ENCODE data around the gene DRICH1.
A peak's percentile ranks its signal among the peaks of the same experiment; 100 is the strongest.
"Not testable (repeated sequence)": the region's sequence is repeated elsewhere in the genome, so short reads cannot be mapped to it uniquely, and the experiment has no call there.

DRICH1 gene

DNA sequence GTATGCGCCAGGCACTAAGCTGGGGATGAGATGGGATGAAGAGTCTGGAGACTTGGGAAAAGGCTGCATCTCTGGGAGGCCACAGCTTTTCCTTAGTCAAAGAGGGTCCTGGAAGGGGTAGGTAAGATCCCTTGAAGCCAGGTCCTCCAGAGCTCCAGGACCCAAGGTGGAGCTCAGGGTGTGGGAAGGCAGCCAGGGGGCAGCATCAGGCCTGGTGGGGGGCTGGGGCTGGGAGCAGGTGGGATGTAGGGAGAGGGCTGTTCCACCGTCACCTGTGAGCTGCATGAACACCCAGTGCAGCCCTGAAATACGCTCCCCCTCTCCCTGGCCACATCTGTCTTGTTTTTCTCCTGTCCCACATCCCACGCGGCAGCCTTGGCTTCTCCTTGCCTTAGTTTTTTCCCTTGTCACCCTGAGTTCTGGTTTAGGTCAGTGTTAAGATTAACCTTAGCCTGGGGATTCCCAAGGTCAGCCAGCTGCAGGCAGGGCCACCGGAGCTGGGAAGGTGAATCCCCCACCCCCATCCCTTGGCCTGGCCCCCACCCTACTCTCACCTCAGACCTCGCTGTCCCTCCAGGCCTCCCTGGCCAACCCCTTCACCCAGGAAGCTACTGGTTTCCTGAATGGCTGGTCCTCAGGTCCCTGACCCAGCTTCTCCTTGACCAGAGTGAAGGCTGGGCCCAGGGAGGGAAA lies 34.4 kb downstream of the DRICH1 start:
- not testable (repeated sequence) for DNase-seq

DNA sequence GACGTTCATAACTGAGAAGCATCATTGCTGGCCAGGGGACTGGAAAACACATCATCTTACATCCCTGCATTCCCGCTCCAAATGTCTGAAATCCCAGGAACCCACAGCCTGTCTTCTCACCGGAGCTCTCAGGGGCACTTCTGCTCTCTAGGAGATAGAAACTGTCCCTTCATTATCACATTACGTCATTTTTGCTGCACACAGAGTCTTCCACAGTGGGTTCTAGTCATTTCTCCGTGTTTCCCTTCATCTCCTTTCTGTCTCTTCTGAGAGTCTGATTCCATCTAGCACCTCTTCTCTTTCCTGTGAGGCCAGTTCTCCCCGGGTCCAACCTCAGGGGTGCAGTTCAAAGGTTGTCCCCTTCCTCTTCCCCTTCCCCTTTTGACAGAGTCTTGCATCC lies 36.2 kb downstream of the DRICH1 start:
- not testable (repeated sequence) for DNase-seq

DNA sequence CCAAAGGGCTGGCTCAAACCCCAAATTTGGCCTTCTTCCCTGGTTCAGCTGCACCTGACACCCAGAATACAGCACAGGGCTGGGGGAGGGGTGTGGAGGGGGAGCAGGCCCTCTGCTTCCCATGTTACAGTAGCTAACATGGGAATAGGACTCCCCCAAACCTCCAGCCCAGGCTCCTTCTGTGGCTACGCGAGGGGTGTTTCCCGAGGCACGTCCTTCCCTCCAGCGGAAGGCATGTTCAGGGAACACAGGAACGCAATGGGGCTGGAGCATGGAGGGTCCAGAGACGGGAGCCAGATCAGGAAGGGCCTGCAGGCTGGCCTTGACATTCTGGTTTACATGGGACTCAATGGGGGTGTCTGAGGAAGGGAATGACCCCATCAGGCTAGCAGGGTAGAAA lies 40.3 kb downstream of the DRICH1 start:
- no peak for DNase-seq

DNA sequence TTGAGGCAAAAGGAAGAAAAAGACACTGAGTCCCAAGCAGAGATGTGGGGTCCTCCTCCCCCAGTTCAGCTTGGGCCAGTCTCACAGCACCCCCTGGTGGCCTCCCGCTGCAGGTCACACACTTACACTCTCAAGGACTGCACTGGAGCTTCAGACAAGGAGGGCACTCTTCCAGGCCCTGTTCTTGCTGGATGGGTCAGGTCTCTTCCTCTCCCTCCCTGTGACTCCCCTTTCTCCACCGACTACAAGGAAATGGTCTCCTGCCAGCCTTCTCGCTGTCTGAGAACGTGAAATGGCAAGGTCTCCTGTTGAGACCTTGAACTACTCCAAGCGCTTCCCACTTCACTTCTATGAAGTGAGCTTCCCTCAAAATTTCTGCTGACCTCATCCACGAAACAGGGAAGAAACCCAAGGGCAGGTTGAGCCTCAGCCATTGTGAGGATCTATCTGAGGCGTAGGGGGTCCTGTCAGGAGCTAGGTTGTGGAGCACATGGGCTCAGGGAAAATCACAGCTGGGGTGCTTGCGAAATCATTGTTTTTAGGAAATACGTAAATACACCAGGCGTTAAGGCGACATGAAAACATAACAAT lies 40.8 kb downstream of the DRICH1 start:
- DNase-seq, result peak; percentile 2

DNA sequence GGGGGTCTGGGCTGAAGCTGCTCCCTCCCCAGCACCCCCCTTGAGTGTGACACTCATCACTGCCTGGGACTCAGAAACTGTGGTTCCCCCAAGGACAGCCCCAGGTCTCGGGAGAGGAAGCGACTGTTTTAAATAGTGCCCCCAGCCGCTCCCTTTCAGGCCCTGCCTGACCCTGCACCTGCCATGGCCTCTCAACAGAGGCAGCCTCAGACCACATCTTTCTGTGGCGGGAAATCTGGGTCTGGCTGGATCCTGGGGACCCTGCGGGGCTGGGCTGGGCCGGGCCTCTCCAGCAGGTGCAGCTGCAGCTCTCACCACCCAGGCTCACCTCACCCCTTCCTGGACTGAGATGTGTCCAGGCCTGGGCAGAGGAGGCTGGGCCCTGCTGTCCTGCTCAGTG lies 48.3 kb downstream of the DRICH1 start:
- DNase-seq, result no peak

DNA sequence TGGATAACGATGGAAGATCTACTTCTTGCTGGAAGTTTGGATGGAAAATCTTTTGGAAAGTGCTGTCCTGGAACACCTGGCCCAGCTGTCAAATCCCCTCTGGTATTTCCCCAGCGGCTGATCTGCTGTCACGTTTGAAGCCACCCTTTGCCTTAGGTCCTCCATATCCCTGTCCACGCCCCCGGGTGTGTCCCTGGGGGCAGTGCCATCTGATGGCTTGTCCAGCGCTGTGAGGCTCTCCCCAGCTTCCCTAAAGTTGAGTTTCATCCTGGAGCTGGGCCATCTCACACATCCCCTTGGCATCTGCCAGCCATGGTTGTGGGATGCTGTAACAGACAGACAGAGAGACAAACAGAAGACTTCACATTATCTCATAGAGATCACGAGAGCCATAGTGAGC lies 49.0 kb downstream of the DRICH1 start:
- no peak for DNase-seq

DNA sequence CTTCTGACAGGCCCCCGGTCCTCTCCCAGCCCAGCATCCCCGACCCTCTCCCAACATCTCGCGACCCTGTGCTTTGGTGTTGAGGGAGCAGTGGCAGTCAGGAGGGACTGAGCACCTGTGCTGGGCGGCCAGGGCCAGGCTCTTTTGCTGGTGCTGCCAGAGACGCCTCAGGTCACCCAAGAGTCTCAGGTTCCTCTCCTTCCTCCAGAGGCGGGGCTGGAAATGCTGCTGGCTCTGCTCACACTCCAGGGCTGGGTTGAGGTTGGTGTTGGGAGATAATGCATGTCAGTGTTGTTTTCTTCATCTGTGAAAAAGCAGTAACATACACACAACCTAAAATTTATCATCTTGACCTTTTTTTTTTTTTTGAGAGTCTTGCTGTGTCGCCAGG lies 50.9 kb downstream of the DRICH1 start:
- no peak for DNase-seq

DNA sequence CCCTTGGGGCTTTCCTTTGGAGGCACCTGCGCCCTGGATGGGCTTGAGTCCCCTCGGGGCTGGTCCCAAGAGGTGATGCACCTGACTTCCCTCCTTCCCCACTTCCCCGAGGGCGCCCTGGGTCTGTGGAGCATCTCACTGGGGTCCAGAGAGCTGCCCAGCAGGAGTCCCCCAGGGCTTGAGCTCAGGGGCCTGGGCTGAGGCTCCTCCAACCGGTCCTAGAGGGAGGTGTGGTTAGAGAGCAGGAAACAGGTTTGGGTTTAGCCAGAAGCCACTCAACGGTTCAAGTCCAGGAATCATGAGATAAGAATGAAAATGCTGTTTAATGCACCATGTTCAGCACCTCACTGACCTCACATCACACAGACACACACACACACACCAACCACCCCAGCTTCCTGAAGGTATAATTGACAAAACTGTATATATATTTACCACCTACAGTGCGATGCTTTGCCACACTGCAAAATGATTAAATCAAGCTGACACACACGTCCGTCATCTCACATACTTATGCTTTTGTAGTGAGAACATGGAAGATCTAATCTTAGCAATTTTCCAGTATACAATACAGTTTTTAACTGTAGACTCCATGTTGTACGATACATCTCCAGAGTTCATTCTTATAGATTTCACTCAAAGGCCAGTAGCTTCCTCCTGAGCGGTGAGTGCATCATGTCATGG lies 51.4 kb downstream of the DRICH1 start:
- DNase-seq, result no peak

DNA sequence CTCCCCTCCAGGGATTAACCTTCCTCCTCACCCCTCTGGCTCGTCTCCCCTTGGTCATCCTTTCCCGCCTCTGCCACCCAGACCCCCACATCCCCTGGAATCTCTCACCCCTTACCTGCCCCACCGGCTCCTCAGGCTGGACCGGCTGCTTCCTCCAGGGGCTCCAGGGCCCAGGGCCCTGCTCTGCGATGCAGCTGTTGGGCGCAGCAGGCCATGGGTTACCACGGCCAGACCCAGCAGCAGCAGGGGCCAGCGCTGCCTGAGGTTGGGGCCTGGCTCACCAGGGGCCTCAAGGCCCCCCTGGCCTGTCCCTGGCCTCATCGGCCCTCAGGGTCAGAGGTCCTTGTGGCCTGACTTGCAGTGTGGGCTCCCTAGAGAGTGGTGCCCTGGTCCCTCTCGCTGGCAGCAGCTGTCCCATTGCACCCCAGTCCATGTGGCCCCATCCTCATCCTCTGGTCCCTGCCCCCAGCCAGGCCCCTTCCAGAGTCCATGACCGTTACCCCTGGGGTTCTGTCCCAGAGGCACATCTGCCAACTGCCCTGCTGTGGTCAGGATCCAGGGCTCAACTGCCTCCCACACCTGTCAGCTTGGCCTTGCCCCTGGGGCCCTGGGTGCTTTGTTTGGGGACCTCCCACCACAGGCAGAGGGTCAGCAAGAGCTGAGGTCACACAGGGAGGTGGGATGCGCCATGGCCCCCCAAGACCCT lies 52.1 kb downstream of the DRICH1 start, which contains the start of gene IGLL1:
Gene IGLL1, minus strand, starts transcription at position 421 of the 706 bp plus-strand sequence. Its CDS starts 100 bp downstream, at position 321.
- DNase-seq, result no peak

DNA sequence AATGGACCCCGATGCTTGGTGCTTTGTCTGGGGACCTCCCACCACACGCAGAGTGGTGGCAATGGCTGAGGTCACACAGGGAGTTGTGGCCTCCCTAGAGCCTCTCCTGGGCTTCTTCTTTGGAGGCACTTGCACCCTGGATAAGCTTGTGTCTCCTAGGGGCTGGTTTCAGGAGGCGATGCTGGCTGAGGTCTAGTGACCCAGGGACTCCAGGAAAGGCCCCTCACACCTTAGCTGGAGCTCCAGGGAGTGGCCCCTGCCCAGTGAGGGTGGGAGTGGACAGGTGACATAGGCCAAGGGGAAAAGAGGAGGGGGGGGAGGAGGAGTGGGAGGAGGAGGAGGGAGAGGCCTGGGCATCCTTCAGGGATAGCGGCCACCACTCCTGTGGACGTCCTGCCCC lies 52.8 kb downstream of the DRICH1 start:
- DNase-seq, result no peak

DNA sequence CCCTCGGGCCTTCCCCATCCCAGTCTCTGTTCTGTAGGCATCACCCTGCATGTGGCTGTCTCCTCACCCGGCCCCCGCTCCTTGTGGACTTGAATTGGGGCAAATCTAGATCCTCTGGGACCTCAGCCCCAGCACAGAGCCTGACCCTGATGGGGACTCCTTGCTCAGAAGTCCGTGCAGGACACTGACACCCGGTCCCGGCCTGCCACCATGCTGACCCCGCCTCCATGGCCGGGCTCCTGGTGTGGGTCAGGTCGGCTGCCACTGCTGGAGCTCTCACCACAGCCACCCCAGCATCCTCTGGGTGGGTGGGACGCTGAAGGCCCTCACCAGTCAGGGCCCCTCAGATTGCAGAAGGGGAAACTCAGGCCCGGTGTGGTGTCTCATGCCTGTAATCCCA lies 53.8 kb downstream of the DRICH1 start:
- no peak for DNase-seq

DNA sequence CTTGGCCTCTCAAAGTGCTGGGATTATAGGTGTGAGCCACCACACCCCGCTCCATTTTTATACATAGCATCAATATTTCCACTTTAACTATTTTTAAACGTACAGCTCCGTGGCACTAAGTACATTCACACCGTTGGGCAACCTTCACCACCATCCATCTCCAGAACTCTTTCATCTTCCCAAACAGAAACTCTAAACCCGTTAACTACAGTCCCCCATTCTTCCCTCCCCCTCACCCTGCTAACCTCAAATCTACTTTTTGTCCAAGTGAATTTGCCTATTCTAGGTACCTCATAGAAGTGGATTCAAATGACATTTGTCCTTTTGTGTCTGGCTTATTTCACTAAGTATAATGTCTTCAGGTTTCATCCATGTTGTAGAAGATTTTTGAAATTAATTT lies 55.4 kb downstream of the DRICH1 start:
- no peak for DNase-seq

DNA sequence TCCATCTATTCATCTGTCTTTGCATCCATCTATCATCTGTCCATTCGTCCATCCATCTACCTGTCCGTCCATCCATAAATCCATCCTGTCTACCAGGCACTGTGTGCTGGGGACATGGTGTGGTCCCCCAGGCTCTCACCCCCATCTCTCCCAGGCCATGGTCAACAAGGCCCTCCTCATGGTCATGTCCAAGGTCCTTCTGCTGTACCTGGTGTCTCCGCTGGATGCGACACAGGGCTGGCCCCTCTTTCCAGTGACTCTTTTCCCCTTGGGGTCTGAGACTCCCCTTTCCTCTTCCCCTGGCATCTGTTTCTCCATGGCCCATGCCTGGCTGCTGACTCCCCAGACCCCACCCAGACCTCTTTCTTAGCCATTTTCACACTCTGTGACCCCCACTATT lies 56.5 kb downstream of the DRICH1 start:
- no peak for DNase-seq

DNA sequence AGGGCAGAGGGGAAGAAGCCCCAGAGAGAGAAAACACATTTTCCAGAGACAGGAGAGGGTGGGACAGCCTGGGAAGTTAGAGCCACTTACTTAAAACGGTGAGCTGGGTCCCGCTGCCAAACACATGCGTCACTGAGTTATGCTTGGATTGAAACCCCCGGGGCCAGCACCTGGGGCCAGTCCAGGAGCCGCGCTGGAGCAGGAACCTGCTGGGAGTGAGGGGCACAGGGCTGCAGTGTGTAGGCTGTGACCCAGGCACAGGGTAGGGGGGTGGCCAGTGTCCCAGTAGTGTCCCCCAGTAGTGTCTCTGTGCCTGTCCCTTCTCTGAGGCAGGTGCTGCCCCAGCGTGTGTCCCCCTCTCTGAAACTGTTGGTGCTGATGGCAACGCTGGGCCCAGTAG lies 57.2 kb downstream of the DRICH1 start:
- no peak for DNase-seq

DNA sequence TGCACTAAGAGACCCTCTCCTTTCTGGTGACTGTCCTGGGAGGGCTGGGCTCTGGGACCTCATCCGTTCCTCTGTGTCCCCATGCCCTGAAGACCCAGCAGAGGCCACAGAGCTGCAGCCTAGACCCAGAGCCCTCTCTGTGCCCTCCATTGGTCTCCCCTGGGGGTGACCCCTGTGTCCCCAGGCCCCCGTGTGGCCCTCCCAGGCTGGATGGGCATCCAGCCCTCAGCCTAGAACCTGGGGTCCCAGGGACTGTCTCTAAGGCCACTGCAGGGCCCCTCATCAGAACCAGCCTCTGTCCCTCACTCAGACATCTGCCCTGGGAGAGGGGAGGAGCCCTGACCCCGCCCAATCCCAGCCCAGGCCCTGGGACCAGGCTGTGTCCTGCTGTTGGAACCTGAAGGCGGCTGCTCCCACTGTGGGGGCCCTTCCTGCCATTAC lies 57.7 kb downstream of the DRICH1 start:
- DNase-seq, result no peak

DNA sequence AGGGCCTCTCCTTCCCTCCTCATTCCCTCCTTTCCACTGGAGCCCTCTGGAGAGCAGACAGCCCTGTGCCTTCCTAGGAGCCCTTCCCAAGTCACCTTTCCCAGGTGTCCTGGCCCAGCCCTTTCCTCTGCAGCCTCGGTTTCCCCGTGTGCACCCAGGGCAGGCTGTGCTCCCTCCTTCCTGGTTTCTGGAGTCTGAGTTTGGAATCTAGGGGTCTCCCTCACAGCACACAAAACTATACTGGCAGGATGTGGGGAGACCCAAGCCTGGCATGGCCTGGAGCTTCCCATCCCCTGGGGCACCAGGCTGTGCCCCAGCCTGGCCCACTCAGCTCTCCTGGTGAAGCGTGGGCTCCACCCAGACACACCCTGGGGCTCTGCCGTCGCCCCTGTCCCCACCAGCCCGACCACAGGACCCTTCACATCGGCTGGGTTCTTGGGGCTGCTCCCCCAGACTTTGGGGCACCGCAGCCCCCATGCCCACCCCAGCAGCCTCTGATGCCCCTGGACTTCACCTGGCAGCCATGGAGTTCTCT lies 58.4 kb downstream of the DRICH1 start:
- DNase-seq, result not testable (repeated sequence)

DNA sequence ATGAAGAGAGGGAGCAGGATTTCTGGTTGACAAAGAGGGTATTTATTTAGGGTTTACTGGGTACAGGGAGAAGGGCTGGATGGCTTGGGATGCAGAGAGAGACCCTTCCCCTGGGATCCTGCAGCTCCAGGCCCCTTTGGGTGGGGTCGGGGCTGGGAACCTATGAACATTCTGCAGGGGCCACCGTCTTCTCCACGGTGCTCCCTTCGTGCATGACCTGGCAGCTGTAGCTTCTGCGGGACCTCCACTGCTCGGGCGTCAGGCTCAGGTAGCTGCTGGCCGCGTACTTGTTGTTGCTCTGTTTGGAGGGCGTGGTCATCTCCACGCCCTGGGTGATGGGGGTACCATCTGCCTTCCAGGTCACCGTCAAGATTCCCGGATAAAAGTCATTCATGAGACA lies 59.0 kb downstream of the DRICH1 start:
- DNase-seq, result not testable (repeated sequence)

DNA sequence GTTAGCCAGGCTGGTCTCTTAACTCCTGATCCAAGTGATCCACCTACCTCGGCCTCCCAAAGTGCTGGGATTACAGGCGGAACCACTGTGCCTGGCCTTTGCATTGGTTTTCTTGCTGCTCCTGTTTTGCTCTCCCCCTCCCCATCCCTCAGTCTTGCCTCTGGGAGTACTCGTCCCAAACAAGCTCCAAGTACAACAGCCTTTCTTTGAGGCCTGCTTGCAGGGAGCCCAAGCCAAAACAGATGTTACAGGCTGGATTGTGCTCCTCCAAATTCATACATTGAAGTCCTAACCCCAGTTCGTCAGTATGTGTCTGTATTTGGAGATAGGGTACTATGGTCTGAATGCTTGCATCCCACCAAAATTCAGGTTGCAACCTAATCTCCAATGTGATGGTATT lies 60.6 kb downstream of the DRICH1 start:
- DNase-seq, result no peak

DNA sequence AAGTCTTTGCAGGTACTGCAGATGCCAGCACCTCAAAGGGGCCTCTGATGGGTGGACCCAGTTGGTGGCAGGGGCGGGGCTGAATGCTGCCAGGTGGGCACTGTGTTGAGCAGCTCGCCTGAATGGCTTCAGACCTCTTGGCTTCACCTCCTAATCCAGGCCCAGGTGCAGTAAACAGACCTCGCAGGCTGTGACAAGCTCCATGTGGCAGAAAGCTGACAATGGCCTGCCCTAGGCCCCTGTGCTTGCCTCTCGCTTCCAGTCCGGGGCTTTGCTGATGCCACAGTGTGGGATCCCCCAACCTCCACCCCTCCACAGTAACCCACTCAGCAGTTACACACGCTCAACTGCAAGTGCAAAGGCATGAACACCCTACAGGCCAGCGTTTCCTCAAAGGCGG lies 61.4 kb downstream of the DRICH1 start:
- no peak for DNase-seq

DNA sequence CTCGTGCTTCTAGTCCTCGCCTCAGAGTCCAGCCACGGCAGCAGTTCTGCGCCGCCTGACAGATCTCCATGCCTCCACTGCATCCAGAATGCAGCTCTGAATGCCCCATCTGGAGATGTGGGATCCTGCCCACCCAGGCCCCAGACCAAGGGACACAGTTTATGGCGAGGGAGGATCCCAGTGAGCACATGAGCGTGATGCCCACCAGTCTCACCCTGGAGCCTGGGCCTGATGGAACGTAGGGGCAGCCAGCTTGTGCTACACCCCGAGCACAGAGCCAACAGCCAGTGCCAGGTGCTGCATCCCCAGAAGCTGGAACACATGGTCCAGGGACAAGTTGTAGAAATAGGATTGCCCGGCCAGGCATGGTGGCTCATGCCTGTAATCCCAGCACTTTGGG lies 62.4 kb downstream of the DRICH1 start:
- DNase-seq, result no peak

DNA sequence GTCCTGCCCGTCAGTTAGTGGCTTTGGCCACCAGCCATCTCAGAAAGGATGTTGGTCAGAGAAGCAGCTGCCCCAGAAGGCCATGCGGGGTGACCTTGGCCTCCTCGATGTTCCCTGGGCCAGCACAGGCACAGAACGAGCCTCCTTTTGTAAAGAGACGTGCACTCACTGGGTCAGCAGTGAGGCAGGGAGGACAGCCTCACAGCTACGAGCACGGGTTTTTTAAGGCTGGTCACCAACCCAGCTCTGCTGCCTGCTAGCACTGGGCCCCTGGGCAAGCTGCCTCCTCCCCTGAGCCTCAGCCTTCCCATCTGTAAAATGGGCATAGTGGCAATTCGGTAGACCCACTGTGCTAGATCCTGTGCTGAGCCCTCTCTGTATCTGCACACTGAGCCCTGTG lies 62.8 kb downstream of the DRICH1 start:
- no peak for DNase-seq

DNA sequence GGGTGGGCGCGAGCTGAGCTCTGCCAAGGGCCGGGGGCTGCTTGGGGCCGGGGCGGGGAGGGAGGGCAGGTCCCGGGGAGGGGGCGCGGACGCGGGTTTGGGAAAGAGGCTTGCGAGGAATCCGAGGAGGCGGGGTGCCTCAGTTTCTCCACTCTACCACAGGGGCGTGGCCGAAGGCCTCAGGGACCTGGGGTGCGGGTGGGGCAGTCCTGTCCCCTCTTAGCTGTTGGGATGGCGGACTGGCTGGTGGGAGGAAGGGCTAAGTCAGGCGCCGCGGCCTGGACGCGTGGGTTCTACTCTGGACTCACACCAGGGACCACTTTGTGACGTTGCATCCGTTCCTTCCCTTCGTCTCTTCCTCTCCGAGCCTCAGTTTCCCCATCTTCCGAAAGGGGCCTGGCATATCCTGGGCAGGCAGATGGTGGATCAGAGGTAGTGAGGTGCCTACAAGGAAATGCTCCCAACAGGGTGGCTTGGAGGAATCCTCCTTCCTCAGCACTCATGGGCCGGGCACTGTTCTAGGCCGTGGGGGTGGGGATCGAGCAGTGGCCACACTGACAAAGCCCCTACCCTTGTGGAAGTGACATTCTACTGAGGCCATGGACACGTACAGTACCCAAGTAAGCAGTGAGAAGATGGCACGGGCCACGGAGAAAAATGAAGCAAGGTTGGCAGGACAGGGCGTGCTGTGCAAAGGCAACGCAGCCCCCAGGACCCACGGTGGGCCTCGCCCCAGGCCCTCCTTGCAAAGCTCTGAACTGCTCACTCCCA lies 65.2 kb downstream of the DRICH1 start:
- DNase-seq, result no peak
